Measurements from ENCODE around the gene TRNAU1AP.

DNA sequence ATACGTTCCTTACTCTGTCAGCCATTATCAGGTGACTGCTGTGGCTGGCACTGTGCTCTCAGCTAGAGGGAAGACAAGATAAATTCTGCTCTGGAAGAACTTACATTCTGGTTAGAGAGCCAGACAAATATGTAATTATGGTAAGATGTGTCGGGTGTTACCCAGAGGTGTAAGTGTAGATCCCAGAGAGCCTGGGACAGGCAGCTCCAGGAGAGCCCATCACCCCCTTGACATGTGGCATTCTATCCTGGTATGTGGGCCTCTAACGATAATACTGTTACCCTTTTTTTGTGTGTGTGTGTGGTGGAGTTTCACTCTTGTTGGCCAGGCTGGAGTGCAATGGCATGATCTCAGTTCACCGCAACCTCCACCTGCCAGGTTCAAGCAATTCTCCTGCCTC is 19.0 kb downstream of the TRNAU1AP start:
- TF ChIP-seq, protein P1, sequence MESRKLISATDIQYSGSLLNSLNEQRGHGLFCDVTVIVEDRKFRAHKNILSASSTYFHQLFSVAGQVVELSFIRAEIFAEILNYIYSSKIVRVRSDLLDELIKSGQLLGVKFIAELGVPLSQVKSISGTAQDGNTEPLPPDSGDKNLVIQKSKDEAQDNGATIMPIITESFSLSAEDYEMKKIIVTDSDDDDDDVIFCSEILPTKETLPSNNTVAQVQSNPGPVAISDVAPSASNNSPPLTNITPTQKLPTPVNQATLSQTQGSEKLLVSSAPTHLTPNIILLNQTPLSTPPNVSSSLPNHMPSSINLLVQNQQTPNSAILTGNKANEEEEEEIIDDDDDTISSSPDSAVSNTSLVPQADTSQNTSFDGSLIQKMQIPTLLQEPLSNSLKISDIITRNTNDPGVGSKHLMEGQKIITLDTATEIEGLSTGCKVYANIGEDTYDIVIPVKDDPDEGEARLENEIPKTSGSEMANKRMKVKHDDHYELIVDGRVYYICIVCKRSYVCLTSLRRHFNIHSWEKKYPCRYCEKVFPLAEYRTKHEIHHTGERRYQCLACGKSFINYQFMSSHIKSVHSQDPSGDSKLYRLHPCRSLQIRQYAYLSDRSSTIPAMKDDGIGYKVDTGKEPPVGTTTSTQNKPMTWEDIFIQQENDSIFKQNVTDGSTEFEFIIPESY (IDR thresholded peaks at IDR 0.05): no peak
- TF ChIP-seq, protein P2, sequence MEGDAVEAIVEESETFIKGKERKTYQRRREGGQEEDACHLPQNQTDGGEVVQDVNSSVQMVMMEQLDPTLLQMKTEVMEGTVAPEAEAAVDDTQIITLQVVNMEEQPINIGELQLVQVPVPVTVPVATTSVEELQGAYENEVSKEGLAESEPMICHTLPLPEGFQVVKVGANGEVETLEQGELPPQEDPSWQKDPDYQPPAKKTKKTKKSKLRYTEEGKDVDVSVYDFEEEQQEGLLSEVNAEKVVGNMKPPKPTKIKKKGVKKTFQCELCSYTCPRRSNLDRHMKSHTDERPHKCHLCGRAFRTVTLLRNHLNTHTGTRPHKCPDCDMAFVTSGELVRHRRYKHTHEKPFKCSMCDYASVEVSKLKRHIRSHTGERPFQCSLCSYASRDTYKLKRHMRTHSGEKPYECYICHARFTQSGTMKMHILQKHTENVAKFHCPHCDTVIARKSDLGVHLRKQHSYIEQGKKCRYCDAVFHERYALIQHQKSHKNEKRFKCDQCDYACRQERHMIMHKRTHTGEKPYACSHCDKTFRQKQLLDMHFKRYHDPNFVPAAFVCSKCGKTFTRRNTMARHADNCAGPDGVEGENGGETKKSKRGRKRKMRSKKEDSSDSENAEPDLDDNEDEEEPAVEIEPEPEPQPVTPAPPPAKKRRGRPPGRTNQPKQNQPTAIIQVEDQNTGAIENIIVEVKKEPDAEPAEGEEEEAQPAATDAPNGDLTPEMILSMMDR (IDR thresholded peaks at IDR 0.05 in 2 of 3, conservative IDR thresholded peaks at IDR 0.05 in 1 of 3; ENCODE audit: control insufficient read depth in 2 of 3, extremely low read depth in 1 of 3, insufficient read depth in 1 of 3, low read depth in 3 of 3, low read length in 3 of 3): no peak
- TF ChIP-seq CHD4 (IDR thresholded peaks at IDR 0.05) (no peak), NR2F1 (conservative IDR thresholded peaks at IDR 0.05) (no peak), SREBF1 (IDR thresholded peaks at IDR 0.05; ENCODE audit: low read length) (no peak), ZNF24 (IDR thresholded peaks at IDR 0.05) (no peak)
- TF ChIP-seq, protein P3, sequence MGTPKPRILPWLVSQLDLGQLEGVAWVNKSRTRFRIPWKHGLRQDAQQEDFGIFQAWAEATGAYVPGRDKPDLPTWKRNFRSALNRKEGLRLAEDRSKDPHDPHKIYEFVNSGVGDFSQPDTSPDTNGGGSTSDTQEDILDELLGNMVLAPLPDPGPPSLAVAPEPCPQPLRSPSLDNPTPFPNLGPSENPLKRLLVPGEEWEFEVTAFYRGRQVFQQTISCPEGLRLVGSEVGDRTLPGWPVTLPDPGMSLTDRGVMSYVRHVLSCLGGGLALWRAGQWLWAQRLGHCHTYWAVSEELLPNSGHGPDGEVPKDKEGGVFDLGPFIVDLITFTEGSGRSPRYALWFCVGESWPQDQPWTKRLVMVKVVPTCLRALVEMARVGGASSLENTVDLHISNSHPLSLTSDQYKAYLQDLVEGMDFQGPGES (IDR thresholded peaks at IDR 0.05): no peak

All from GM12878 (cell line).